HG03558 (cell line): ENCODE results near the gene TMEM114.

Source experiments
- ATAC-seq: cut with Tn5 transposase; IDR thresholded peaks from one replicate; pipeline ENCODE4 v1.9.1; 2021; ENCODE audit warnings: moderate number of reproducible peaks; ENCODE audit not compliant: unreplicated experiment; ENCODE audit errors: extremely low read depth

TMEM114 gene

GRCh38 chr16:8551388-8552332 is 38.7 kb downstream of the TMEM114 start:
- ATAC-seq, result no peak

GRCh38 chr16:8550728-8551387 is 39.5 kb downstream of the TMEM114 start:
- ATAC-seq, result no peak

- ATAC-seq, result no peak
These were observed 40.4 kb downstream of the TMEM114 start for GRCh38 chr16:8549843-8550412.

GRCh38 chr16:8548166-8548565 is 42.1 kb downstream of the TMEM114 start:
- ATAC-seq, result no peak

- no peak for ATAC-seq
These were observed 42.5 kb downstream of the TMEM114 start for GRCh38 chr16:8547762-8548161.

GRCh38 chr16:8544406-8544805 is 45.9 kb downstream of the TMEM114 start:
- ATAC-seq, result no peak

- no peak for ATAC-seq
These were observed 47.1 kb downstream of the TMEM114 start for GRCh38 chr16:8543258-8543657.

GRCh38 chr16:8542393-8542792 is 47.9 kb downstream of the TMEM114 start:
- ATAC-seq, result no peak

GRCh38 chr16:8541868-8542267 is 48.4 kb downstream of the TMEM114 start:
- ATAC-seq, result no peak

GRCh38 chr16:8537691-8538342 is 52.5 kb downstream of the TMEM114 start:
- no peak for ATAC-seq

GRCh38 chr16:8533509-8533908 is 56.8 kb downstream of the TMEM114 start:
- ATAC-seq, result no peak

GRCh38 chr16:8530752-8531384 is 59.4 kb downstream of the TMEM114 start:
- no peak for ATAC-seq

- ATAC-seq, result no peak
These were observed 61.8 kb downstream of the TMEM114 start for GRCh38 chr16:8528471-8528870.

GRCh38 chr16:8523932-8524331 is 66.4 kb downstream of the TMEM114 start:
- no peak for ATAC-seq

GRCh38 chr16:8522757-8523156 is 67.6 kb downstream of the TMEM114 start:
- ATAC-seq, result no peak

GRCh38 chr16:8519643-8520042 is 70.7 kb downstream of the TMEM114 start:
- no peak for ATAC-seq
